Measurements from ENCODE around the gene GOLGA8S. TPM values are rescaled to one million over a fixed set of nuclear protein-coding genes. Genes with fewer than 3 reads are reported as not detected.
"Not testable (repeated sequence)": the region's sequence is repeated elsewhere in the genome, so short reads cannot be mapped to it uniquely, and the experiment has no call there.

Gene GOLGA8S
- total RNA-seq, 1 experiment from 2014 or later: not detected

DNA sequence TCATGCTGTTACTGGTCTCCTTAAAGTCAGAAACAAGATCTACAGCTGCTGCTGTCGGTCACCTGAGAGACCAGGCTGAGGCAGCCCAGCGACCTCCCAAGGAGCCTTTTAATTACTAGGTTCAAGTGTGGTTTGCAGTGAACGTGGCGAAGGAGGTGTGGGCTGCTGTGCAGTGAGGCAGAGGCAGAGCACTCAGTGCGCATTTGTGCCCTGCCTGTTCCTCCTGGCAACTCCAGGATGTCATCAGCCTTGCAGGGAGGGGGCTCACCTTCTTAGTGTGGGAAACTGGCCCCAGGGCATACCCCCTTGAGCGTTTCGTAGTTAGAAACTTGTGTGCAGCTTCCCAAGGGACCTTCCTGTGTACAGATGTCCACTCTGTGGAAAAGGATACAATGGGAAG lies 26.6 kb downstream of the GOLGA8S start:
- H3K36me3 ChIP-seq (replicated peaks; ENCODE audit: control insufficient read depth, insufficient read depth, low read length); H3K27me3 ChIP-seq (ENCODE audit: control insufficient read depth, insufficient read depth, low read length); H3K4me3 ChIP-seq (ENCODE audit: insufficient read depth, low read depth, low read length); DNase-seq: not testable (repeated sequence)

DNA sequence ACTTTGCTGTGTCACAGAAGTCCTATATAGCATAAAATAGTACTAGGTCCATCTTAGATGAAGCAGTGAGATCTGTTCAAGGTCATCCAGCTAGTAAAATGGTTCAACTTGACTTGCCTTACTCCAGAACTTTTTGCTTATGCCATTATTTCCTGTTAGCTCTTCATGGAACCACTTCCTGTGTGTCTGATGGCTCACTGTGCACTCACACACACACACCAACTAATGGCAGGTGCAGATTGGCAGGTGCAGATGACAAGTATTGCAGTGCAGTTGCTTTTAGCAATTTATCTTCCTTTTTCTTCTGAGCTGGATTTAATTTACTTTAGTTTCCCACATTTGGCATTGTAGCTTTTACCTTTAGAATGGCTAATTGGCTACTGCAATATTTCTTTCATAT lies 29.8 kb downstream of the GOLGA8S start:
- H3K27me3 ChIP-seq (ENCODE audit: control insufficient read depth, insufficient read depth, low read length): no peaks in the 10 kb centered on the region
- H3K36me3 ChIP-seq (replicated peaks; ENCODE audit: control insufficient read depth, insufficient read depth, low read length): no peaks in the 10 kb centered on the region
- H3K4me3 ChIP-seq (ENCODE audit: insufficient read depth, low read depth, low read length): no peak overlapping the region
- DNase-seq: no peak

GRCh38 chr15:23385886-23386430 lies 31.4 kb downstream of the GOLGA8S start:
- Histone ChIP-seq H3K27me3 (ENCODE audit: control insufficient read depth, insufficient read depth, low read length) (no peaks in the 10 kb centered on the region), H3K36me3 (replicated peaks; ENCODE audit: control insufficient read depth, insufficient read depth, low read length) (no peaks in the 10 kb centered on the region), H3K4me3 (ENCODE audit: insufficient read depth, low read depth, low read length) (no peak overlapping the region)
- DNase-seq: no peak

DNA sequence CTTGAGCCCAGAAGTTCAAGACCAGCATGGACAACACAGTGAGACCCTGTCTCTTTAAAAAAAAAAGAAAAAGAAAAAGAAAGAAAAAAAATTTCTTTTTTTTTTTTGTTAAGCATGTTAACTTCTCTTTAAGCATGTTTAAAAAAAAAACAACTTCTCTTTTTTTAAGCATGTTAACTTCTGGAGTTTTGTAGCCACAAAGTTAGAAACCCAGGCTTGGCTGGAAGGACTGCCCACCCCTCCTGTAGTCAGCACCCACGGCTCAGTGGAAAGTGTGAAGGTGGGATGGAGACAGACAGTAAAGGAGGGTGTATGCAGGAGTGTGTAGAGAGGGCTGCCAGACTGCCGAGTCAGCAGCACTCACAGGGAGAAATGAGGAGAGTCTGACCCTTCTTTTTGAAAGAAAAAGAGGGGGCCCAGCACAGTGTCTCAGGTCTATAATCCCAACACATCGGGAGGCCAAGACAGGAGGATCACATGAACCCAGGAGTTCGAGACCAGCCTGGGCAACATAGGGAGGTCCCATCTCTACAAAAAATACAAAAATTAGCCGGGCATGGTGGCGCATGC lies 33.2 kb downstream of the GOLGA8S start:
- DNase-seq: no peak

GRCh38 chr15:23395030-23395692 lies 40.6 kb downstream of the GOLGA8S start:
- Histone ChIP-seq H3K27me3 (ENCODE audit: control insufficient read depth, insufficient read depth, low read length) (no peaks in the 10 kb centered on the region), H3K4me3 (ENCODE audit: insufficient read depth, low read depth, low read length) (no peak overlapping the region), H3K36me3 (replicated peaks; ENCODE audit: control insufficient read depth, insufficient read depth, low read length) (no peaks in the 10 kb centered on the region)
- DNase-seq: no peak

More for the DNA sequence above, 33.2 kb downstream of the GOLGA8S start:
- Histone ChIP-seq H3K36me3 (replicated peaks; ENCODE audit: control insufficient read depth, insufficient read depth, low read length) (no peaks in the 10 kb centered on the region), H3K4me3 (ENCODE audit: insufficient read depth, low read depth, low read length) (no peak overlapping the region), H3K27me3 (ENCODE audit: control insufficient read depth, insufficient read depth, low read length) (no peaks in the 10 kb centered on the region)

- Histone ChIP-seq H3K27me3 (ENCODE audit: control insufficient read depth, insufficient read depth, low read length) (no peaks in the 10 kb centered on the region), H3K4me3 (ENCODE audit: insufficient read depth, low read depth, low read length) (no peak overlapping the region), H3K36me3 (replicated peaks; ENCODE audit: control insufficient read depth, insufficient read depth, low read length) (no peaks in the 10 kb centered on the region)
- DNase-seq: no peak
Observed at GRCh38 chr15:23395832-23396231, 41.3 kb downstream of the GOLGA8S start.

DNA sequence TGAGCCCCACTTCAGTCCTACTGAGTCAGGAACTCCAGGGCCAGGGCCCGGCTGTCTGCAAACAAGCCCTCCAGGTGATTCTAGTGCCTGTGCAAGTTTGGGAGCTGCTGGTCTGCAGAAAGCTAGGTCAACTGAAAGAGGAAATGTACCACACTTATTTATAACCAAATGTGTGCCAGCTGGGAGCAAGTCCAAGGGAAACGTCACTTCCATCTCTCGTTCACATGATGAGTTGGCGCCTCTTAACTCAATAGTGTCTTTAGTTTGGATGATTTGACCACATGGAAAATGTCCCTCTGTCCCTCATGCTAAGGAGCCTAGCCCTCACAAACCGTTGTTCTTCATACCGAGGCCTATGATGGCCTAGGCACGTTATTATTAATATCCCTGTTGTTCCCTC lies 43.2 kb downstream of the GOLGA8S start:
- H3K36me3 ChIP-seq (replicated peaks; ENCODE audit: control insufficient read depth, insufficient read depth, low read length): no peaks in the 10 kb centered on the region

GRCh38 chr15:23398357-23398756 lies 43.8 kb downstream of the GOLGA8S start:
- H3K27me3 ChIP-seq (ENCODE audit: control insufficient read depth, insufficient read depth, low read length); H3K4me3 ChIP-seq (ENCODE audit: insufficient read depth, low read depth, low read length); H3K36me3 ChIP-seq (replicated peaks; ENCODE audit: control insufficient read depth, insufficient read depth, low read length); DNase-seq: not testable (repeated sequence)

More for the DNA sequence above, 43.2 kb downstream of the GOLGA8S start:
- Histone ChIP-seq H3K27me3 (ENCODE audit: control insufficient read depth, insufficient read depth, low read length) (no peaks in the 10 kb centered on the region), H3K4me3 (ENCODE audit: insufficient read depth, low read depth, low read length) (no peak overlapping the region)
- DNase-seq: no peak

GRCh38 chr15:23399207-23399606 lies 44.7 kb downstream of the GOLGA8S start:
- not testable (repeated sequence) for H3K36me3 ChIP-seq (replicated peaks; ENCODE audit: control insufficient read depth, insufficient read depth, low read length); H3K4me3 ChIP-seq (ENCODE audit: insufficient read depth, low read depth, low read length); H3K27me3 ChIP-seq (ENCODE audit: control insufficient read depth, insufficient read depth, low read length); DNase-seq

GRCh38 chr15:23401627-23402026 lies 47.1 kb downstream of the GOLGA8S start:
- DNase-seq: no peak
- Histone ChIP-seq H3K36me3 (replicated peaks; ENCODE audit: control insufficient read depth, insufficient read depth, low read length) (no peaks in the 10 kb centered on the region), H3K27me3 (ENCODE audit: control insufficient read depth, insufficient read depth, low read length) (no peaks in the 10 kb centered on the region), H3K4me3 (ENCODE audit: insufficient read depth, low read depth, low read length) (no peak overlapping the region)

- no peak for DNase-seq
- Histone ChIP-seq H3K27me3 (ENCODE audit: control insufficient read depth, insufficient read depth, low read length) (no peaks in the 10 kb centered on the region), H3K36me3 (replicated peaks; ENCODE audit: control insufficient read depth, insufficient read depth, low read length) (no peaks in the 10 kb centered on the region), H3K4me3 (ENCODE audit: insufficient read depth, low read depth, low read length) (no peak overlapping the region)
Observed at GRCh38 chr15:23402140-23402539, 47.6 kb downstream of the GOLGA8S start.

- DNase-seq: no peak
- H3K36me3 ChIP-seq (replicated peaks; ENCODE audit: control insufficient read depth, insufficient read depth, low read length): no peaks in the 10 kb centered on the region
- H3K4me3 ChIP-seq (ENCODE audit: insufficient read depth, low read depth, low read length): no peak overlapping the region
- no peaks in the 10 kb centered on the region for H3K27me3 ChIP-seq (ENCODE audit: control insufficient read depth, insufficient read depth, low read length)
Observed at GRCh38 chr15:23402544-23402943, 48.0 kb downstream of the GOLGA8S start.

- Histone ChIP-seq H3K36me3 (replicated peaks; ENCODE audit: control insufficient read depth, insufficient read depth, low read length) (no peaks in the 10 kb centered on the region), H3K27me3 (ENCODE audit: control insufficient read depth, insufficient read depth, low read length) (no peaks in the 10 kb centered on the region), H3K4me3 (ENCODE audit: insufficient read depth, low read depth, low read length) (no peak overlapping the region)
- DNase-seq: no peak
Observed at GRCh38 chr15:23403550-23403949, 49.0 kb downstream of the GOLGA8S start.

DNA sequence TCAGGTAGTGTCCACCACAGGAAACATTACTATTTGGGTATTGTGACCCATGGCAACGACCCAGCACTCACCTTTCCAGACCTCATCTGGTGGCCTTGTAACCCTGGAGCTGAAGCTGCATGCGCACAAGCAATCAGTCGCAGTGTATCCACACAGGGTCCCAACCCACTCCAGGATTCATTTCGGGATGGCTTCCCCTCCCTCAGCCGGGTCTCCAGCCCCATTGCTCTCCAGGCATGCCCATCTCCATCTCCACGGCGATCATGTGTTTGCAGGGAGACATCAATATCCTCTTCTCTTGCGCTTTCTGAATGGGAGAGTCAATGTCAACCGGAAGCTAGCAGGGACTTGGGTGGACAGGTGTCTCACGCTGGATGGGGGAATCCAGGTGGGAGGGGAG lies 57.3 kb downstream of the GOLGA8S start:
- H3K27me3 ChIP-seq (ENCODE audit: control insufficient read depth, insufficient read depth, low read length): no peaks in the 10 kb centered on the region
- DNase-seq: no peak
- no peaks in the 10 kb centered on the region for H3K36me3 ChIP-seq (replicated peaks; ENCODE audit: control insufficient read depth, insufficient read depth, low read length)
- H3K4me3 ChIP-seq (ENCODE audit: insufficient read depth, low read depth, low read length): no peak overlapping the region

DNA sequence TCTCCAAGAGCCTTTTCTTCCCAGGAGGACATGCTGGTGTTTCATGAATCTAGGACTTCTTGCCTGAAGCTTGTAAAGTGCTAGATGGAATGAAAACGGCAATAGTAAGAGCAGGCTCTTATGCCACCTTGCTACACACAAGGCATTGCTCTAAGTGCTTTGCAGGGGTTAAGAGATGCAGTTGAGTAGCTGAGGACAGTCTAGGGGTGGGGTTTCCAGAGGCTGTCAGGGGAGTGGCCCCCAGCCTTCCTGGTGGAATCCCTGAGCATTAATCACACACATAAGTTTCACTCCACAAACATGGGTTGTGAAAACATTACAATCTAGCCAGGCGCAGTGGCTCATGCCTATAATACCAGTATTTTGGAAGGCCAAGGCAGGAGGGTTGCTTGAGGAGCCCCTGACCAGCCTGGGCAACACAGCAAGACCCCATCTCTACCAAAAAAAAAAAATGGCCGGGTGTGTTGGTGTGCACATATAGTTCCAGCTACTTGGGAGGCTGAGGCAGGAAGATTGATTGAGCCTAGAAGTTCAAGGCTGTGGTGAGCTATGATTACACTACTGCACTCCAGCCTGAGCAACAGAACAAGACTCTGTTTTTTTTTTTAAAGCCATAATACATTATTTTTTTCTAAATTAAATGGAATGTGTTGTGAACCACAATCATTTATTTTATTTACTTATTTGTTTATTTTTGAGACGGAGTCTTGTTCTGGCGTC lies 58.5 kb downstream of the GOLGA8S start:
- H3K36me3 ChIP-seq (replicated peaks; ENCODE audit: control insufficient read depth, insufficient read depth, low read length); H3K4me3 ChIP-seq (ENCODE audit: insufficient read depth, low read depth, low read length); DNase-seq; H3K27me3 ChIP-seq (ENCODE audit: control insufficient read depth, insufficient read depth, low read length): not testable (repeated sequence)

Data from H7 (cell line).